ENCODE results near the gene SPECC1. TPM values are rescaled to one million over a fixed set of nuclear protein-coding genes. Genes with fewer than 3 reads are reported as not detected.

Gene SPECC1
- total and polyA plus RNA-seq, 10 of the 15 experiments (the other 5 are each of a cell fraction or from before 2014, with no cell fraction given) = 6.4 to 40.6 (median 23.9) TPM

GRCh38 chr17:20009302-20010098 is at the start of gene SPECC1 (continued):
- no peak for TF ChIP-seq CEBPB (IDR thresholded peaks at IDR 0.05; ENCODE audit: borderline replicate concordance in 1 of 2, low read depth in 2 of 2, low read length in 2 of 2)
- TF ChIP-seq TCF7 (IDR thresholded peaks at IDR 0.05; ENCODE audit: borderline replicate concordance) = no peak
- TF ChIP-seq BACH1 (IDR thresholded peaks at IDR 0.05; ENCODE audit: borderline replicate concordance) = no peak
- no peak for TF ChIP-seq IRF5 (IDR thresholded peaks at IDR 0.05; ENCODE audit: borderline replicate concordance)
- TF ChIP-seq HSF1 (IDR thresholded peaks at IDR 0.05; ENCODE audit: low read depth, low read length) = no peak
- peak; percentile 89 for TF ChIP-seq YY1 (IDR thresholded peaks at IDR 0.05; ENCODE audit: low read depth, low read length)
- no peak for TF ChIP-seq MLLT1 (IDR thresholded peaks at IDR 0.05)
- TF ChIP-seq GABPA (IDR thresholded peaks at IDR 0.05; ENCODE audit: low read depth) = no peak
- peak in 2 of 3 experiments; percentile 76 to 93; a peak in 4 of 6 replicates for TF ChIP-seq CTCF (IDR thresholded peaks at IDR 0.05 in 2 of 3, conservative IDR thresholded peaks at IDR 0.05 in 1 of 3; ENCODE audit: control insufficient read depth in 2 of 3, extremely low read depth in 1 of 3, insufficient read depth in 1 of 3, low read depth in 3 of 3, low read length in 3 of 3)
- TF ChIP-seq NR2F1 (conservative IDR thresholded peaks at IDR 0.05) = 0 out of 2 replicates have a peak, but pooled peaks have one; percentile 21
- no peak for TF ChIP-seq PAX5 (IDR thresholded peaks at IDR 0.05; ENCODE audit: borderline replicate concordance, low read depth, low read length)
- no peak for TF ChIP-seq ASH2L (IDR thresholded peaks at IDR 0.05; ENCODE audit: borderline replicate concordance, low read depth)
- TF ChIP-seq ZBTB33 (IDR thresholded peaks at IDR 0.05) = no peak
- no peak for TF ChIP-seq STAT1 (conservative IDR thresholded peaks at IDR 0.05)
- TF ChIP-seq BMI1 (IDR thresholded peaks at IDR 0.05; ENCODE audit: borderline replicate concordance) = no peak
- no peak for TF ChIP-seq ZNF687 (IDR thresholded peaks at IDR 0.05)
- no peak for TF ChIP-seq POLR2A (IDR thresholded peaks at IDR 0.05; ENCODE audit: low read depth, low read length)
